ENCODE measurements around the gene THRAP3. TPM values are rescaled to one million over a fixed set of nuclear protein-coding genes. Genes with fewer than 3 reads are reported as not detected.

Gene THRAP3
- total and polyA plus RNA-seq, 2 donors (not counting 3 experiments of a cell fraction or from before 2014, with no cell fraction given): 38.0 to 144 TPM

DNA sequence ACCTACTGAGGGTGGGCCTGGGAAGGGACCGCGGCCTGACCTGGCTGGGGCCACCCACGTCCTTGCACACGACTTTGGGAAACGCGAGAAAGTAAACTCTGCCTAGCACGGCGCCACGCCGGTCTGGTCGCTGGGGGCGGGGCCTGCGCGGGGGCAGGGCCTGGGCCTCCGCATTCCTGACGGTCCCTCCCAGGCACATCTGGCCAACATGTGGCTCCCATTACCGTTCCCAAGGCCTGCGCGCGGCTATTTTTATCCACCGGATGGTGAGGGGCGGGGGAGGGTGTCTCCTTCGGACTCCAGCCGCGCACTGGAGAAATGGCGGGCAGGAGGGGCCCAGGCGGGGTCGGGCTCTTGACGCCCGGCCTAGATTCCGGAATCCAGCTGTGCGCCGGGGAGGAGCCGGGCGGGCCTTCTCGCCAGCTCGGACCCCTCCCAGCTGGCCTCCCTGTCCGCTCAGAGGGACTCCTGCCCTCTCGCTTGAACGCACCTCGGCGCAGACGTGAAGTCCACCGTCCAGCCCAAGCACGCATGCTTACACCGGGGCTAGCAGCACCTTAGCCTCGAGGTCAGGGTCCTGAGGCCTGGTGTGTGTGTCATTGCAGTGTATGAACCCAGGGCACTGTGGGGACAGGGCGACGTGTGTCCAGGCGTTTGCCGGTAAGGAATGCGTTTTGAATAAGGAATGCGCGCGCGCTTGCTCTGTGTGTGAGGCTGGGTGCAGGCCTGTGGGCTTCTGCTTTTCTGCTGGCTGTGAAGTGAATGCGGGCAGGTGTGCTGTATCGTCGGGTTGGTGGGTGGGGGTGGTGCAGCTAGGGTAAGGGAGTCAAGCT, 97.1 kb downstream of the THRAP3 start:
- Histone ChIP-seq H2AFZ (ENCODE audit: low read depth, low read length) (no peak overlapping the region), H3K27me3 (ENCODE audit: control insufficient read depth in 2 of 2, insufficient read depth in 2 of 2, low read length in 2 of 2) (no peaks in the 10 kb centered on the region), H4K20me1 (replicated peaks; ENCODE audit: control insufficient read depth, extremely low read depth, insufficient read depth, low read length) (no peaks in the 10 kb centered on the region), H3K4me2 (ENCODE audit: insufficient read depth, low read length) (no peak overlapping the region), H3K9me1 (replicated peaks; ENCODE audit: control insufficient read depth, extremely low read depth, insufficient read depth, low read length) (no peaks in the 10 kb centered on the region), H3K36me3 (ENCODE audit: control insufficient read depth in 2 of 2, extremely low read depth in 1 of 2, insufficient read depth in 2 of 2, low read length in 2 of 2) (peaks cover 0 to 5% of the 10 kb centered on the region in 2 experiments), H3K79me2 (ENCODE audit: control insufficient read depth, insufficient read depth, low read length) (peaks cover 14% of the 10 kb centered on the region), H3K9ac (replicated peaks; ENCODE audit: extremely low read depth, insufficient read depth, low read length) (no peak overlapping the region), H3K4me1 (ENCODE audit: control insufficient read depth, extremely low read depth, insufficient read depth, low read length) (peaks cover 13% of the 10 kb centered on the region), H3K9me3 (replicated peaks; ENCODE audit: control insufficient read depth, insufficient read depth, low read length) (no peaks in the 10 kb centered on the region), H3K4me3 (replicated peaks in 1 of 3; ENCODE audit: insufficient read depth in 1 of 3, low read depth in 1 of 3, low read length in 3 of 3) (no peak overlapping the region), H3K27ac (ENCODE audit: insufficient read depth, low read depth, low read length) (no peak overlapping the region)
- BruUV-seq (replicated peaks): no TSS peak
- ChIA-PET POLR2A (interaction anchor here (1.3 kb wide), 1 partner anchor 15 kb away, joined by 4 read pairs; no protein-coding TSS in a partner anchor), CTCF (interaction anchor here (1.1 kb wide), 1 partner anchor 21 kb away, joined by 3 read pairs; no protein-coding TSS in a partner anchor)
- FAIRE-seq (no peak), DNase-seq (ENCODE audit: low read depth, low spot score) (no peak)
- peak; percentile 32 for TF ChIP-seq POLR2AphosphoS5 (IDR thresholded peaks at IDR 0.05; ENCODE audit: insufficient read depth, low read depth, low read length)
- no peak for TF ChIP-seq POLR2A (IDR thresholded peaks at IDR 0.05; ENCODE audit: low read depth, low read length)
- dilution Hi-C loops (cut with MboI; ENCODE audit: extremely low pct_ligation_motif_present, low sequenced_read_pairs): no loop called here
- intact Hi-C loops (cut with micrococcal nuclease): no loop called here

DNA sequence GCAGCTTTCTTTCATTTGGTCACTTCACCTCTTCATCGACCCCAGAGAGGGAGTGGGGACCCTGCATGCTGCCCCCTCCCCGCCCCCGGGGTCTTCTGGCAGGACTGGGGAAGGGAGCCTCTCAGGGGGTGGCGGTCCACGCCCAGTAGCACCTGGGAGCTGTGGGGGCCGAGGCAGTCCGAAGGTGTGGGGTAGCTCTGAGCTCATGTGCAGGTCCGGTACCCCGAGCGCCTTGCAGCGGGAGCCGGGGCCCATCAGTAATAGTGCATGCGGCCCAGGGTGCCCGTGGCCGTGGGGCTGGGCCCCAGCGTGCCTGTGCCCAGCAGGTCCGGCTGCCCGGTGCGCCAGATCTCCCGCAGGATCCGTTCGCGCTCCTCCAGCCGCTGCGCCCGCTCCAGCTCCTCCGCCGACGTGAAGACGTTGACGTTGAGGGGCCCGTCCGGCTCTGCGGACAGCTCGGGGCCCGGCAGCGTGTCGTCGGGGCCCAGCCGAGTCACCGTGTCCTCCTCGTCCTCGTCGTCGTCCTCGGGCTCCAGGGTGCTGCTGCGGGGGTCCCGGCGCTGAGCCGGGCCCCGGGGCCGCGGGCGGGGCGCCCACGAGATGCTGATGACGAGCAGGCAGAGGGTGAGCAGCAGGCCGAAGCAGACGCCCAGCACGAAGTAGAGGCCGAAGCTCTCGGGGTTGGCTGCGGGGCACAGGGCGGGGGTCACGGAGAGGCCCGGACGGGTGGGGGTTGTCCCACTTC, 98.0 kb downstream of the THRAP3 start:
- peak overlapping the region in 2 of 3 experiments; percentile 71 to 85 for H3K4me3 ChIP-seq (replicated peaks in 1 of 3; ENCODE audit: insufficient read depth in 1 of 3, low read depth in 1 of 3, low read length in 3 of 3)
- peak overlapping the region; percentile 62 for H3K27ac ChIP-seq (ENCODE audit: insufficient read depth, low read depth, low read length)
- H3K4me2 ChIP-seq (ENCODE audit: insufficient read depth, low read length): peak overlapping the region; percentile 79
- peaks cover 14% of the 10 kb centered on the region for H3K79me2 ChIP-seq (ENCODE audit: control insufficient read depth, insufficient read depth, low read length)
- no peak for DNase-seq (ENCODE audit: low read depth, low spot score)
- dilution Hi-C loops (cut with MboI; ENCODE audit: extremely low pct_ligation_motif_present, low sequenced_read_pairs) (no loop called here), intact Hi-C loops (cut with micrococcal nuclease) (no loop called here)
- TSS peak; percentile 29 for BruUV-seq (replicated peaks)
- H3K9ac ChIP-seq (replicated peaks; ENCODE audit: extremely low read depth, insufficient read depth, low read length): no peak overlapping the region
- ChIA-PET POLR2A (interaction anchor here (1.3 kb wide), 1 partner anchor 15 kb away, joined by 4 read pairs; no protein-coding TSS in a partner anchor), CTCF (interaction anchor here (0.8 to 2.4 kb wide), 4 partner anchors 13 to 23 kb away, joined by 3 to 13 read pairs (median 3); partner anchors contain the start of gene SH3D21)
- H3K9me3 ChIP-seq (replicated peaks; ENCODE audit: control insufficient read depth, insufficient read depth, low read length): no peaks in the 10 kb centered on the region
- H3K9me1 ChIP-seq (replicated peaks; ENCODE audit: control insufficient read depth, extremely low read depth, insufficient read depth, low read length): no peaks in the 10 kb centered on the region
- peaks cover 0 to 5% of the 10 kb centered on the region in 2 experiments for H3K36me3 ChIP-seq (ENCODE audit: control insufficient read depth in 2 of 2, extremely low read depth in 1 of 2, insufficient read depth in 2 of 2, low read length in 2 of 2)
- TF ChIP-seq EZH2 (IDR thresholded peaks at IDR 0.05; ENCODE audit: borderline replicate concordance, low read depth, low read length, severe bottlenecking) (no peak), MYC (IDR thresholded peaks at IDR 0.05; ENCODE audit: low read depth, low read length) (no peak), GATA2 (IDR thresholded peaks at IDR 0.05; ENCODE audit: insufficient read depth, insufficient read length, low read depth, low read length) (no peak), JUN (IDR thresholded peaks at IDR 0.05; ENCODE audit: borderline replicate concordance, insufficient read depth, insufficient read length, low read depth) (no peak), FOS (IDR thresholded peaks at IDR 0.05; ENCODE audit: borderline replicate concordance, insufficient read depth, low read length) (no peak), POLR2AphosphoS5 (IDR thresholded peaks at IDR 0.05; ENCODE audit: insufficient read depth, low read depth, low read length) (no peak), POLR2A (IDR thresholded peaks at IDR 0.05; ENCODE audit: low read depth, low read length) (no peak)
- TF ChIP-seq, protein P1, sequence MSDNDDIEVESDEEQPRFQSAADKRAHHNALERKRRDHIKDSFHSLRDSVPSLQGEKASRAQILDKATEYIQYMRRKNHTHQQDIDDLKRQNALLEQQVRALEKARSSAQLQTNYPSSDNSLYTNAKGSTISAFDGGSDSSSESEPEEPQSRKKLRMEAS (IDR thresholded peaks at IDR 0.05; ENCODE audit: insufficient read depth, insufficient read length): no peak
- TF ChIP-seq, protein P2, sequence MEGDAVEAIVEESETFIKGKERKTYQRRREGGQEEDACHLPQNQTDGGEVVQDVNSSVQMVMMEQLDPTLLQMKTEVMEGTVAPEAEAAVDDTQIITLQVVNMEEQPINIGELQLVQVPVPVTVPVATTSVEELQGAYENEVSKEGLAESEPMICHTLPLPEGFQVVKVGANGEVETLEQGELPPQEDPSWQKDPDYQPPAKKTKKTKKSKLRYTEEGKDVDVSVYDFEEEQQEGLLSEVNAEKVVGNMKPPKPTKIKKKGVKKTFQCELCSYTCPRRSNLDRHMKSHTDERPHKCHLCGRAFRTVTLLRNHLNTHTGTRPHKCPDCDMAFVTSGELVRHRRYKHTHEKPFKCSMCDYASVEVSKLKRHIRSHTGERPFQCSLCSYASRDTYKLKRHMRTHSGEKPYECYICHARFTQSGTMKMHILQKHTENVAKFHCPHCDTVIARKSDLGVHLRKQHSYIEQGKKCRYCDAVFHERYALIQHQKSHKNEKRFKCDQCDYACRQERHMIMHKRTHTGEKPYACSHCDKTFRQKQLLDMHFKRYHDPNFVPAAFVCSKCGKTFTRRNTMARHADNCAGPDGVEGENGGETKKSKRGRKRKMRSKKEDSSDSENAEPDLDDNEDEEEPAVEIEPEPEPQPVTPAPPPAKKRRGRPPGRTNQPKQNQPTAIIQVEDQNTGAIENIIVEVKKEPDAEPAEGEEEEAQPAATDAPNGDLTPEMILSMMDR (IDR thresholded peaks at IDR 0.05; ENCODE audit: extremely low read depth in 1 of 2, insufficient read depth in 1 of 2, low read depth in 1 of 2, low read length in 2 of 2): no peak
- no peaks in the 10 kb centered on the region for H3K27me3 ChIP-seq (ENCODE audit: control insufficient read depth in 2 of 2, insufficient read depth in 2 of 2, low read length in 2 of 2)
- peaks cover 13% of the 10 kb centered on the region for H3K4me1 ChIP-seq (ENCODE audit: control insufficient read depth, extremely low read depth, insufficient read depth, low read length)
- FAIRE-seq: no peak
- H4K20me1 ChIP-seq (replicated peaks; ENCODE audit: control insufficient read depth, extremely low read depth, insufficient read depth, low read length): no peaks in the 10 kb centered on the region
- H2AFZ ChIP-seq (ENCODE audit: low read depth, low read length): no peak overlapping the region
